Measurements from ENCODE around the gene FHIT.

DNA sequence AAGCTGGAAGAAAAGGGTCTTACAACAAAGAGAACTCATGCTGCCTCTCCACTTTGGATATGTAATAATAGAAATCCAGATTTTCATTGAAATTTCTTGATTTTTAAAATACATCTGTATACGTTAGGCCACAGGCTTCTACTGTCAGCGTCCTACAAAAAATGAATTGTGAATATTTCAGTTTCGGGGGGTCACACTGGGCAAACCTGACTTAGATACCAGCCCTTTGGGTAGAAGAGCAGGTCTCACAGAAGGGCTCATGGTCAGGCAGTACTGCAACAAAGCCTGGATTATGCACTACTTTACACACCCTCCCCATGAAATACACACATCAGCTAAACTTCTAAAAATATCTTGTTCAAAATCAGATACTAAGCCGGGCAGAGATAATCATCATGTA is 294.5 kb downstream of the FHIT start:
- TF ChIP-seq, protein P1, sequence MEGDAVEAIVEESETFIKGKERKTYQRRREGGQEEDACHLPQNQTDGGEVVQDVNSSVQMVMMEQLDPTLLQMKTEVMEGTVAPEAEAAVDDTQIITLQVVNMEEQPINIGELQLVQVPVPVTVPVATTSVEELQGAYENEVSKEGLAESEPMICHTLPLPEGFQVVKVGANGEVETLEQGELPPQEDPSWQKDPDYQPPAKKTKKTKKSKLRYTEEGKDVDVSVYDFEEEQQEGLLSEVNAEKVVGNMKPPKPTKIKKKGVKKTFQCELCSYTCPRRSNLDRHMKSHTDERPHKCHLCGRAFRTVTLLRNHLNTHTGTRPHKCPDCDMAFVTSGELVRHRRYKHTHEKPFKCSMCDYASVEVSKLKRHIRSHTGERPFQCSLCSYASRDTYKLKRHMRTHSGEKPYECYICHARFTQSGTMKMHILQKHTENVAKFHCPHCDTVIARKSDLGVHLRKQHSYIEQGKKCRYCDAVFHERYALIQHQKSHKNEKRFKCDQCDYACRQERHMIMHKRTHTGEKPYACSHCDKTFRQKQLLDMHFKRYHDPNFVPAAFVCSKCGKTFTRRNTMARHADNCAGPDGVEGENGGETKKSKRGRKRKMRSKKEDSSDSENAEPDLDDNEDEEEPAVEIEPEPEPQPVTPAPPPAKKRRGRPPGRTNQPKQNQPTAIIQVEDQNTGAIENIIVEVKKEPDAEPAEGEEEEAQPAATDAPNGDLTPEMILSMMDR (IDR thresholded peaks at IDR 0.05) = no peak
- TF ChIP-seq POLR2A (IDR thresholded peaks at IDR 0.05) = no peak
